Fibroblast of skin of scalp (primary cell): Measurements from ENCODE around the gene C3orf80.
"Not testable (repeated sequence)": the region's sequence is repeated elsewhere in the genome, so short reads cannot be mapped to it uniquely, and the experiment has no call there.

Experiments
- DNase-seq: peaks from one replicate; pipeline ENCODE4 v3.0.0-alpha.2; 2013

The C3orf80 gene

GRCh38 chr3:160213191-160213590 is 12.0 kb upstream of the C3orf80 start:
- no peak for DNase-seq

GRCh38 chr3:160217675-160218074 is 7.5 kb upstream of the C3orf80 start:
- no peak for DNase-seq

- no peak for DNase-seq
Measured at GRCh38 chr3:160218136-160218535, 7.1 kb upstream of the C3orf80 start.

- DNase-seq: no peak
Measured at GRCh38 chr3:160220038-160220437, 5.2 kb upstream of the C3orf80 start.

- DNase-seq: no peak
Measured at GRCh38 chr3:160221019-160221418, 4.2 kb upstream of the C3orf80 start.

GRCh38 chr3:160224256-160224655 is 966 bp upstream of the C3orf80 start:
- no peak for DNase-seq

- no peak for DNase-seq
Measured at GRCh38 chr3:160224811-160225175, 429 bp upstream of the C3orf80 start.

- no peak for DNase-seq
Measured at GRCh38 chr3:160226026-160226907, 1.0 kb downstream of the C3orf80 start.

- DNase-seq: no peak
Measured at GRCh38 chr3:160227419-160227818, 2.2 kb downstream of the C3orf80 start.

- no peak for DNase-seq
Measured at GRCh38 chr3:160232014-160232413, 6.8 kb downstream of the C3orf80 start.

- not testable (repeated sequence) for DNase-seq
Measured at GRCh38 chr3:160240719-160241118, 15.5 kb downstream of the C3orf80 start.

GRCh38 chr3:160245261-160245800 is 20.1 kb downstream of the C3orf80 start:
- no peak for DNase-seq

- no peak for DNase-seq
Measured at GRCh38 chr3:160247766-160248165, 22.5 kb downstream of the C3orf80 start.

GRCh38 chr3:160253298-160253697 is 28.1 kb downstream of the C3orf80 start:
- no peak for DNase-seq

GRCh38 chr3:160257606-160258005 is 32.4 kb downstream of the C3orf80 start:
- DNase-seq: no peak

- DNase-seq: peak; percentile 28
Measured at GRCh38 chr3:160259589-160259988, 34.4 kb downstream of the C3orf80 start.

- DNase-seq: no peak
Measured at GRCh38 chr3:160260587-160261270, 35.5 kb downstream of the C3orf80 start.

GRCh38 chr3:160265088-160265487 is 39.9 kb downstream of the C3orf80 start:
- no peak for DNase-seq
